Liver (tissue), 3 donors: ENCODE measurements around the gene FAXDC2.

Source experiments
- ATF3 ChIP-seq: IDR thresholded peaks from 2 replicates; pipeline ENCODE4 v1.6.1; 2016; ENCODE audit warnings: antibody characterized with exemption
- CTCF ChIP-seq: fragments of 150-350 bp; IDR thresholded peaks from 2 replicates; pipeline ENCODE4 v1.5.1; 2017; ENCODE audit warnings: improper control_type of control experiment, low read depth, low read length; ENCODE audit not compliant: missing input control
- HNF4A ChIP-seq, 2 donors: conservative IDR thresholded peaks; 2 replicates each; pipeline ENCODE4 v1.6.1; 2016; ENCODE audit warnings: antibody characterized with exemption in 2 of 2, mild to moderate bottlenecking in 2 of 2
- JUND ChIP-seq, 2 donors: IDR thresholded peaks; 2 replicates each; pipeline ENCODE4 v1.6.1; 2016; ENCODE audit warnings: antibody characterized with exemption in 2 of 2
- RAD21 ChIP-seq, 2 donors: IDR thresholded peaks; 2 replicates each; pipeline ENCODE4 v1.6.1; 2016; ENCODE audit warnings: antibody characterized with exemption in 2 of 2, mild to moderate bottlenecking in 2 of 2
- TAF1 ChIP-seq: conservative IDR thresholded peaks from 2 replicates; pipeline ENCODE4 v1.6.1; 2016; ENCODE audit warnings: antibody characterized with exemption, mild to moderate bottlenecking
- donor health status: healthy.
- donor health status: healthy.

GRCh38 chr5:154811653-154812465, 38.5 kb downstream of the FAXDC2 start:
- peak; percentile 92 for TF ChIP-seq CTCF
- TF ChIP-seq HNF4A (conservative IDR thresholded peaks at IDR 0.05): no peak
- TF ChIP-seq JUND (IDR thresholded peaks at IDR 0.05): no peak
- TF ChIP-seq TAF1: no peak
- TF ChIP-seq RAD21 (IDR thresholded peaks at IDR 0.05): peak; percentile 96 to 98
- no peak for TF ChIP-seq ATF3
